ENCODE data around the gene C1QTNF8. TPM values are rescaled to one million over a fixed set of nuclear protein-coding genes. Genes with fewer than 3 reads are reported as not detected.

Gene C1QTNF8
- total and polyA plus RNA-seq, 2 donors (not counting 1 experiment from before 2014, with no cell fraction given), result not detected

GRCh38 chr16:1098266-1098991, 2.4 kb upstream of the C1QTNF8 start:
- no peaks in the 10 kb centered on the region for H3K36me3 ChIP-seq (replicated peaks in 1 of 2; ENCODE audit: control extremely low read depth in 1 of 2, control insufficient read depth in 1 of 2, extremely low read depth in 1 of 2, insufficient read depth in 2 of 2, low read length in 1 of 2)
- H3K9me3 ChIP-seq (ENCODE audit: control extremely low read depth in 1 of 3, control insufficient read depth in 2 of 3, insufficient read depth in 1 of 3, low read length in 2 of 3), result peaks cover 0 to 3% (median 0%) of the 10 kb centered on the region in 3 donors
- no peak for ATAC-seq (ENCODE audit: low read depth)
- no peak overlapping the region for H3K4me2 ChIP-seq (replicated peaks; ENCODE audit: low read depth, low read length, poor library complexity, severe bottlenecking)
- no peak overlapping the region for H3K9ac ChIP-seq (ENCODE audit: low read length)
- Mint-ChIP-seq H3K4me1 (no peaks in the 10 kb centered on the region), H3K27me3 (no peaks in the 10 kb centered on the region), H3K4me3 (no peak overlapping the region), H3K9me3 (ENCODE audit: insufficient read depth) (no peaks in the 10 kb centered on the region), H3K27ac (no peak overlapping the region)
- peaks cover 5 to 6% of the 10 kb centered on the region in 2 donors for H3K4me1 ChIP-seq (ENCODE audit: control insufficient read depth in 2 of 2, insufficient read depth in 2 of 2, low read length in 2 of 2)
- H3K27me3 ChIP-seq (replicated peaks in 1 of 4; ENCODE audit: control extremely low read depth in 1 of 4, control insufficient read depth in 3 of 4, insufficient read depth in 4 of 4, low read length in 3 of 4), result peaks cover 0 to 6% (median 2%) of the 10 kb centered on the region in 4 experiments
- H2AFZ ChIP-seq (ENCODE audit: insufficient read depth, low read depth, low read length, poor library complexity, severe bottlenecking), result no peak overlapping the region
- WGBS (ENCODE audit: insufficient coverage), result 46% methylated on average over 31 of the region's 34 CpGs
- CTCF ChIA-PET, result no interaction called here
- H3K4me3 ChIP-seq (ENCODE audit: control extremely low read depth in 1 of 5, extremely low read depth in 1 of 5, insufficient read depth in 1 of 5, low read depth in 2 of 5, low read length in 4 of 5), result no peak overlapping the region
- intact Hi-C loops (cut with micrococcal nuclease), result no loop called here
- no peaks in the 10 kb centered on the region for H4K20me1 ChIP-seq (ENCODE audit: control insufficient read depth, insufficient read depth, low read length, poor library complexity, severe bottlenecking)
- POLR2A ChIA-PET, result interaction anchor here (0.7 kb wide), 1 partner anchor 379 kb away, joined by 3 read pairs; no protein-coding TSS in a partner anchor
- DNase-seq, result no peak
- H3K79me2 ChIP-seq (ENCODE audit: control insufficient read depth, insufficient read depth, low read length), result no peaks in the 10 kb centered on the region
- TF ChIP-seq EZH2 (IDR thresholded peaks at IDR 0.05; ENCODE audit: borderline replicate concordance, insufficient read depth, low read depth, low read length, poor library complexity, severe bottlenecking), result no peak
- no peak for TF ChIP-seq CTCF (IDR thresholded peaks at IDR 0.05)
- H3K27ac ChIP-seq (ENCODE audit: low read length in 2 of 2), result no peak overlapping the region

GRCh38 chr16:1097800-1098199, 1.8 kb upstream of the C1QTNF8 start:
- intact Hi-C loops (cut with micrococcal nuclease), result no loop called here
- Mint-ChIP-seq H3K27ac (no peak overlapping the region), H3K4me3 (no peak overlapping the region), H3K4me1 (no peaks in the 10 kb centered on the region), H3K9me3 (ENCODE audit: insufficient read depth) (no peaks in the 10 kb centered on the region), H3K27me3 (no peaks in the 10 kb centered on the region)
- ATAC-seq (ENCODE audit: low read depth) (no peak), DNase-seq (no peak)
- CTCF ChIA-PET, result no interaction called here
- H4K20me1 ChIP-seq (ENCODE audit: control insufficient read depth, insufficient read depth, low read length, poor library complexity, severe bottlenecking), result no peaks in the 10 kb centered on the region
- WGBS (ENCODE audit: insufficient coverage), result 85% methylated on average over 15 of the region's 23 CpGs
- H2AFZ ChIP-seq (ENCODE audit: insufficient read depth, low read depth, low read length, poor library complexity, severe bottlenecking), result no peak overlapping the region
- no peaks in the 10 kb centered on the region for H3K36me3 ChIP-seq (replicated peaks in 1 of 2; ENCODE audit: control extremely low read depth in 1 of 2, control insufficient read depth in 1 of 2, extremely low read depth in 1 of 2, insufficient read depth in 2 of 2, low read length in 1 of 2)
- no peak overlapping the region for H3K9ac ChIP-seq (ENCODE audit: low read length)
- H3K79me2 ChIP-seq (ENCODE audit: control insufficient read depth, insufficient read depth, low read length), result no peaks in the 10 kb centered on the region
- TF ChIP-seq EZH2 (IDR thresholded peaks at IDR 0.05; ENCODE audit: borderline replicate concordance, insufficient read depth, low read depth, low read length, poor library complexity, severe bottlenecking) (no peak), CTCF (IDR thresholded peaks at IDR 0.05) (no peak)
- H3K27ac ChIP-seq (ENCODE audit: low read length in 2 of 2), result no peak overlapping the region
- H3K4me3 ChIP-seq (ENCODE audit: control extremely low read depth in 1 of 5, extremely low read depth in 1 of 5, insufficient read depth in 1 of 5, low read depth in 2 of 5, low read length in 4 of 5), result no peak overlapping the region
- no peaks in the 10 kb centered on the region for H3K4me1 ChIP-seq (ENCODE audit: control insufficient read depth in 2 of 2, insufficient read depth in 2 of 2, low read length in 2 of 2)
- peaks cover 0 to 4% (median 0%) of the 10 kb centered on the region in 3 donors for H3K9me3 ChIP-seq (ENCODE audit: control extremely low read depth in 1 of 3, control insufficient read depth in 2 of 3, insufficient read depth in 1 of 3, low read length in 2 of 3)
- no peaks in the 10 kb centered on the region for H3K27me3 ChIP-seq (replicated peaks in 1 of 4; ENCODE audit: control extremely low read depth in 1 of 4, control insufficient read depth in 3 of 4, insufficient read depth in 4 of 4, low read length in 3 of 4)
- POLR2A ChIA-PET, result no interaction called here
- H3K4me2 ChIP-seq (replicated peaks; ENCODE audit: low read depth, low read length, poor library complexity, severe bottlenecking), result no peak overlapping the region

Data from B cell (primary cell).